Measurements from ENCODE around the gene CCP110. TPM values are rescaled to one million over a fixed set of nuclear protein-coding genes. Genes with fewer than 3 reads are reported as not detected.

The CCP110 gene
- total RNA-seq, 1 donor from 2014 or later: 32.7 TPM

GRCh38 chr16:19521471-19522396 lies 2.0 kb upstream of the CCP110 start, which contains the start of gene GDE1:
TSS of gene GDE1 (minus strand) at chr16:19522098. CDS start at chr16:19521964, 134 bp downstream.
- H3K27me3 ChIP-seq: no peaks in the 10 kb centered on the region
- Mint-ChIP-seq H3K9me3 (no peaks in the 10 kb centered on the region), H3K27me3 (ENCODE audit: insufficient read depth, low read depth) (no peaks in the 10 kb centered on the region), H3K4me1 (peaks cover 49% of the 10 kb centered on the region), H3K27ac (peak within 1 kb of the TSS; percentile 81), H3K4me3 (peak within 1 kb of the TSS; percentile 99), H3K36me3 (peaks cover 7% of the 10 kb centered on the region)
- no peaks in the 10 kb centered on the region for H3K36me3 ChIP-seq
- H3F3A ChIP-seq (ENCODE audit: low read depth): peaks cover 11% of the 10 kb centered on the region
- peak within 1 kb of the TSS; percentile 49 for H3K9ac ChIP-seq
- peaks cover 71% of the 10 kb centered on the region for H3K79me2 ChIP-seq (ENCODE audit: low read depth)
- peaks cover 20% of the 10 kb centered on the region for H3K4me1 ChIP-seq
- peak; percentile 98 for DNase-seq (ENCODE audit: low spot score)
- no peak within 1 kb of the TSS for H3K27ac ChIP-seq
- peak within 1 kb of the TSS; percentile 92 for H3K4me2 ChIP-seq
- peak within 1 kb of the TSS; percentile 82 for H2AFZ ChIP-seq (replicated peaks)
- TF ChIP-seq, protein P1, sequence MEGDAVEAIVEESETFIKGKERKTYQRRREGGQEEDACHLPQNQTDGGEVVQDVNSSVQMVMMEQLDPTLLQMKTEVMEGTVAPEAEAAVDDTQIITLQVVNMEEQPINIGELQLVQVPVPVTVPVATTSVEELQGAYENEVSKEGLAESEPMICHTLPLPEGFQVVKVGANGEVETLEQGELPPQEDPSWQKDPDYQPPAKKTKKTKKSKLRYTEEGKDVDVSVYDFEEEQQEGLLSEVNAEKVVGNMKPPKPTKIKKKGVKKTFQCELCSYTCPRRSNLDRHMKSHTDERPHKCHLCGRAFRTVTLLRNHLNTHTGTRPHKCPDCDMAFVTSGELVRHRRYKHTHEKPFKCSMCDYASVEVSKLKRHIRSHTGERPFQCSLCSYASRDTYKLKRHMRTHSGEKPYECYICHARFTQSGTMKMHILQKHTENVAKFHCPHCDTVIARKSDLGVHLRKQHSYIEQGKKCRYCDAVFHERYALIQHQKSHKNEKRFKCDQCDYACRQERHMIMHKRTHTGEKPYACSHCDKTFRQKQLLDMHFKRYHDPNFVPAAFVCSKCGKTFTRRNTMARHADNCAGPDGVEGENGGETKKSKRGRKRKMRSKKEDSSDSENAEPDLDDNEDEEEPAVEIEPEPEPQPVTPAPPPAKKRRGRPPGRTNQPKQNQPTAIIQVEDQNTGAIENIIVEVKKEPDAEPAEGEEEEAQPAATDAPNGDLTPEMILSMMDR (IDR thresholded peaks at IDR 0.05): peak; percentile 50
- TF ChIP-seq EZH2phosphoT487 (IDR thresholded peaks at IDR 0.05): no peak
- peak within 1 kb of the TSS; percentile 80 for H3K4me3 ChIP-seq
- H3K9me3 ChIP-seq (ENCODE audit: low read depth): no peaks in the 10 kb centered on the region
- no peaks in the 10 kb centered on the region for H4K20me1 ChIP-seq (ENCODE audit: low read depth)

- Histone ChIP-seq H3K27ac (no peak overlapping the region), H3F3A (ENCODE audit: low read depth) (peaks cover 11% of the 10 kb centered on the region), H2AFZ (replicated peaks) (no peak overlapping the region), H3K4me3 (peak overlapping the region; percentile 80), H3K9me3 (ENCODE audit: low read depth) (no peaks in the 10 kb centered on the region), H3K36me3 (no peaks in the 10 kb centered on the region), H3K27me3 (no peaks in the 10 kb centered on the region), H3K79me2 (ENCODE audit: low read depth) (peaks cover 71% of the 10 kb centered on the region), H3K4me1 (peaks cover 20% of the 10 kb centered on the region), H3K9ac (no peak overlapping the region), H3K4me2 (peak overlapping the region; percentile 92), H4K20me1 (ENCODE audit: low read depth) (no peaks in the 10 kb centered on the region)
- H3K27ac Mint-ChIP-seq: peak overlapping the region; percentile 81
- H3K27me3 Mint-ChIP-seq (ENCODE audit: insufficient read depth, low read depth): no peaks in the 10 kb centered on the region
- peaks cover 2% of the 10 kb centered on the region for H3K36me3 Mint-ChIP-seq
- no peaks in the 10 kb centered on the region for H3K9me3 Mint-ChIP-seq
- peaks cover 51% of the 10 kb centered on the region for H3K4me1 Mint-ChIP-seq
- DNase-seq (ENCODE audit: low spot score): no peak
- TF ChIP-seq EZH2phosphoT487 (IDR thresholded peaks at IDR 0.05): no peak
- TF ChIP-seq EZH2 (IDR thresholded peaks at IDR 0.05): no peak
- TF ChIP-seq, protein P1 (IDR thresholded peaks at IDR 0.05): no peak
- peak overlapping the region; percentile 99 for H3K4me3 Mint-ChIP-seq
Observed at GRCh38 chr16:19522397-19522732, 1.4 kb upstream of the CCP110 start.

DNA sequence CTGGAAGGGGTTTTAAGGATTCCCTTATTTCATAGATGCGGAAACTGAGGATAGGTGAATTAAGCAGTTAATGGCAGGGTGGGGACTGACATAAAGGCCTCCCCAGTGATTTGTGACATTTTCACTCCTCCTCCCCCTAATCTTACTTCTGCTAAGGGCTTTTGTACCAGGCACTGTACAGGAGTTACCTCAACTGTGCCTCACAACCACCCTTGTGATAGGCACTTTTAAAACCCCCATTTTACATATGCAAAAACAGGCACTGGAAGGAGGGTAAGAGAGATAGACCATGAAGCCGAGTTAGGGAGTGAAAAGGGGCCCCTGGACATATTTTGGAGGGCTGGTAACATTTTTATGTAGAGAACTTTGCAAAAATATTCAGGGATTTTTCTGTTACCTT lies 982 bp upstream of the CCP110 start:
- Mint-ChIP-seq H3K4me3 (peak overlapping the region; percentile 99), H3K27ac (peak overlapping the region; percentile 68), H3K9me3 (no peaks in the 10 kb centered on the region), H3K27me3 (ENCODE audit: insufficient read depth, low read depth) (no peaks in the 10 kb centered on the region), H3K36me3 (peaks cover 2% of the 10 kb centered on the region), H3K4me1 (peaks cover 51% of the 10 kb centered on the region)
- peaks cover 72% of the 10 kb centered on the region for H3K79me2 ChIP-seq (ENCODE audit: low read depth)
- TF ChIP-seq EZH2 (IDR thresholded peaks at IDR 0.05): no peak
- TF ChIP-seq, protein P1 (IDR thresholded peaks at IDR 0.05): no peak
- TF ChIP-seq EZH2phosphoT487 (IDR thresholded peaks at IDR 0.05): no peak
- H3K9me3 ChIP-seq (ENCODE audit: low read depth): no peaks in the 10 kb centered on the region
- no peak overlapping the region for H3K4me2 ChIP-seq
- peaks cover 11% of the 10 kb centered on the region for H3F3A ChIP-seq (ENCODE audit: low read depth)
- no peaks in the 10 kb centered on the region for H3K27me3 ChIP-seq
- no peak overlapping the region for H3K27ac ChIP-seq
- no peak for DNase-seq (ENCODE audit: low spot score)
- H3K4me1 ChIP-seq: peaks cover 20% of the 10 kb centered on the region
- H3K9ac ChIP-seq: no peak overlapping the region
- no peak overlapping the region for H3K4me3 ChIP-seq
- no peaks in the 10 kb centered on the region for H4K20me1 ChIP-seq (ENCODE audit: low read depth)
- H2AFZ ChIP-seq (replicated peaks): no peak overlapping the region
- H3K36me3 ChIP-seq: no peaks in the 10 kb centered on the region
